IMR-90 (cell line): Measurements from ENCODE around the gene CRYBB1. TPM values are rescaled to one million over a fixed set of nuclear protein-coding genes. Genes with fewer than 3 reads are reported as not detected.

Experiments used
- ATAC-seq: fragments of 200-7000 bp; cut with Tn5 transposase; 2 replicates; pipeline ENCODE4 v1.9.1; 2020; ENCODE audit warnings: low read depth, mild to moderate bottlenecking, moderate library complexity
- BruUV-seq: library from RNA; stranded (reverse); fragments of 400-500 nt; replicated peaks from 2 replicates; lab custom pipeline; 2021; lab: Mats Ljungman, UMichigan
- CTCF ChIA-PET: fragments of 300-600 bp; formaldehyde crosslinking; extraction: SDS; loops from one replicate; lab custom pipeline; 2021; ENCODE audit warnings: antibody characterized with exemption; lab: Yijun Ruan, JAX
- POLR2A ChIA-PET: fragments of 300-600 bp; sonication (Branson Sonifier 250); formaldehyde crosslinking; loops from one replicate; lab custom pipeline; 2022; ENCODE audit warnings: antibody characterized with exemption; ENCODE audit not compliant: unreplicated experiment; lab: Charles Lee
- DNase-seq: peaks from one replicate; pipeline ENCODE4 v3.0.0; 2013
- H2AFZ ChIP-seq: replicated peaks from 2 replicates; pipeline ENCODE3; 2013; ENCODE audit warnings: low read length, mild to moderate bottlenecking; ENCODE audit not compliant: poor library complexity
- H2AK5ac ChIP-seq: 2 replicates; pipeline ENCODE4 v1.6.1; 2013; ENCODE audit warnings: low read depth, low read length, inconsistent platforms
- H2AK9ac ChIP-seq: replicated peaks from 2 replicates; pipeline ENCODE3; 2013; ENCODE audit warnings: mild to moderate bottlenecking, low read depth, low read length, moderate library complexity; ENCODE audit not compliant: poor library complexity
- H2BK120ac ChIP-seq: 2 replicates; pipeline ENCODE4 v1.6.1; 2013; ENCODE audit warnings: low read depth, low read length, inconsistent platforms
- H2BK15ac ChIP-seq: 3 replicates; pipeline ENCODE4 v1.6.1; 2013; ENCODE audit warnings: low read depth, low read length, inconsistent platforms
- H2BK20ac ChIP-seq: 2 replicates; pipeline ENCODE4 v1.6.1; 2013; ENCODE audit warnings: low read depth, mild to moderate bottlenecking, inconsistent platforms, low read length, moderate library complexity
- H2BK5ac ChIP-seq: 2 replicates; pipeline ENCODE4 v1.6.1; 2013; ENCODE audit warnings: mild to moderate bottlenecking, low read depth, low read length, inconsistent platforms; ENCODE audit not compliant: poor library complexity, severe bottlenecking
- H3K14ac ChIP-seq: replicated peaks from 2 replicates; pipeline ENCODE4 v1.6.1; 2013; ENCODE audit warnings: low read depth, low read length, inconsistent platforms
- H3K18ac ChIP-seq: 2 replicates; pipeline ENCODE4 v1.6.1; 2013; ENCODE audit warnings: low read depth, low read length, control low read depth
- H3K23ac ChIP-seq: 2 replicates; pipeline ENCODE4 v1.6.1; 2013; ENCODE audit warnings: low read depth, low read length, inconsistent platforms
- H3K27ac ChIP-seq: 2 replicates; pipeline ENCODE4 v1.5.1; 2013; ENCODE audit warnings: mild to moderate bottlenecking, control low read depth, low read length; ENCODE audit not compliant: insufficient read depth
- H3K27me3 ChIP-seq: 2 replicates; pipeline ENCODE4 v1.6.1; 2013; ENCODE audit warnings: low read length; ENCODE audit not compliant: control insufficient read depth, insufficient read depth
- H3K36me3 ChIP-seq: 2 replicates; pipeline ENCODE4 v1.6.1; 2013; ENCODE audit warnings: low read length, mixed read lengths; ENCODE audit not compliant: control insufficient read depth, insufficient read depth
- H3K4ac ChIP-seq: 2 replicates; pipeline ENCODE4 v1.6.1; 2013; ENCODE audit warnings: low read depth, low read length, inconsistent platforms
- H3K4me1 ChIP-seq: 2 replicates; pipeline ENCODE4 v1.6.1; 2013; ENCODE audit warnings: low read length, mixed read lengths; ENCODE audit not compliant: control insufficient read depth, insufficient read depth
- H3K4me2 ChIP-seq: 2 replicates; pipeline ENCODE4 v1.6.1; 2013; ENCODE audit warnings: low read depth, mild to moderate bottlenecking, control low read depth, low read length, moderate library complexity
- H3K4me3 ChIP-seq: 2 replicates; pipeline ENCODE4 v1.5.1; 2013; ENCODE audit warnings: low read depth, mild to moderate bottlenecking, control low read depth, low read length, moderate library complexity; ENCODE audit not compliant: insufficient read depth
- H3K56ac ChIP-seq: 2 replicates; pipeline ENCODE4 v1.6.1; 2013; ENCODE audit warnings: low read length, inconsistent platforms; ENCODE audit not compliant: insufficient read depth; ENCODE audit errors: extremely low read depth
- H3K79me1 ChIP-seq, 2 experiments: 2 replicates each; pipeline ENCODE4 v1.6.1; 2013; ENCODE audit warnings: low read length in 2 of 2, inconsistent platforms in 1 of 2, low read depth in 1 of 2
- H3K9ac ChIP-seq: 2 replicates; pipeline ENCODE4 v1.6.1; 2013; ENCODE audit warnings: low read depth, low read length, control low read depth
- H3K9me1 ChIP-seq: 2 replicates; pipeline ENCODE4 v1.6.1; 2013; ENCODE audit warnings: low read length, inconsistent platforms; ENCODE audit not compliant: insufficient read depth
- H3K9me3 ChIP-seq: 2 replicates; pipeline ENCODE4 v1.6.1; 2013; ENCODE audit warnings: low read length; ENCODE audit not compliant: control insufficient read depth, insufficient read depth
- H4K20me1 ChIP-seq: 2 replicates; pipeline ENCODE4 v1.6.1; 2013; ENCODE audit warnings: low read length, inconsistent platforms; ENCODE audit not compliant: insufficient read depth
- H4K5ac ChIP-seq: 2 replicates; pipeline ENCODE4 v1.6.1; 2013; ENCODE audit warnings: mild to moderate bottlenecking, low read depth, low read length, control low read depth
- H4K8ac ChIP-seq, 2 experiments: 2 replicates each; pipeline ENCODE4 v1.6.1; 2013; ENCODE audit warnings: low read depth in 2 of 2, low read length in 2 of 2, control low read depth in 1 of 2, inconsistent platforms in 1 of 2
- H4K91ac ChIP-seq: 2 replicates; pipeline ENCODE4 v1.6.1; 2013; ENCODE audit warnings: low read depth, low read length, inconsistent platforms; ENCODE audit not compliant: insufficient read depth
- BHLHE40 ChIP-seq: fragments of 150-350 bp; IDR thresholded peaks from 2 replicates; pipeline ENCODE4 v1.6.1; 2016; ENCODE audit warnings: mild to moderate bottlenecking, low read depth, low read length
- CEBPB ChIP-seq: IDR thresholded peaks from 2 replicates; pipeline ENCODE4 v1.6.1; 2012; ENCODE audit warnings: low read depth, low read length, improper control_type of control experiment
- CHD1 ChIP-seq: IDR thresholded peaks from 2 replicates; pipeline ENCODE4 v1.6.1; 2012; ENCODE audit warnings: low read depth, low read length, improper control_type of control experiment
- FOS ChIP-seq: fragments of 150-350 bp; IDR thresholded peaks from 2 replicates; pipeline ENCODE4 v1.6.1; 2016; ENCODE audit warnings: low read depth, low read length
- MAFK ChIP-seq: IDR thresholded peaks from 2 replicates; pipeline ENCODE4 v1.6.1; 2012; ENCODE audit warnings: low read depth, low read length, improper control_type of control experiment
- MAZ ChIP-seq: IDR thresholded peaks from 2 replicates; pipeline ENCODE4 v1.6.1; 2012; ENCODE audit warnings: low read depth, mild to moderate bottlenecking, low read length, improper control_type of control experiment, moderate library complexity, borderline replicate concordance
- MXI1 ChIP-seq: IDR thresholded peaks from 2 replicates; pipeline ENCODE4 v1.6.1; 2012; ENCODE audit warnings: low read depth, mild to moderate bottlenecking, low read length, moderate library complexity, borderline replicate concordance
- NFE2L2 ChIP-seq: fragments of 150-350 bp; IDR thresholded peaks from 2 replicates; pipeline ENCODE4 v1.6.1; 2016; ENCODE audit warnings: low read depth, mild to moderate bottlenecking, low read length
- POLR2A ChIP-seq: IDR thresholded peaks from 2 replicates; pipeline ENCODE4 v1.6.1; 2012; ENCODE audit warnings: mild to moderate bottlenecking, low read depth, low read length
- RAD21 ChIP-seq: IDR thresholded peaks from 2 replicates; pipeline ENCODE4 v1.6.1; 2012; ENCODE audit warnings: low read length, improper control_type of control experiment
- RCOR1 ChIP-seq: IDR thresholded peaks from 2 replicates; pipeline ENCODE4 v1.6.1; 2012; ENCODE audit warnings: mild to moderate bottlenecking, low read length, improper control_type of control experiment; ENCODE audit not compliant: insufficient replicate concordance
- RFX5 ChIP-seq: IDR thresholded peaks from 2 replicates; pipeline ENCODE4 v1.8.0; 2012; ENCODE audit warnings: low read depth, mild to moderate bottlenecking, low read length, moderate library complexity
- SMC3 ChIP-seq: fragments of 150-350 bp; IDR thresholded peaks from 2 replicates; pipeline ENCODE4 v1.6.1; 2016; ENCODE audit warnings: low read depth, mild to moderate bottlenecking, antibody characterized with exemption, low read length, moderate library complexity
- WGBS, 2 experiments: methylation state at CpG; one replicate each; pipeline versions ENCODE4 v1.1.5 to v1.1.7; 2013; ENCODE audit warnings: missing lambda C conversion rate in 2 of 2; ENCODE audit not compliant: insufficient read length in 1 of 2; ENCODE audit errors: extremely low coverage in 2 of 2; 5-methylcytosine and 5-hydroxymethylcytosine counted together
- dilution Hi-C: fragments of 300-500 bp; cut with HindIII; formaldehyde crosslinking; loops from one replicate; pipeline ENCODE4 v1.14.3; 2018; ENCODE audit warnings: low sequenced_read_pairs; ENCODE audit not compliant: unreplicated experiment
- in situ Hi-C: fragments of 300-500 bp; cut with MboI; formaldehyde crosslinking; loops from 3 replicates; pipeline ENCODE4 v1.14.3; 2019; ENCODE audit warnings: low sequenced_read_pairs, inconsistent platforms, mixed read lengths
- intact Hi-C: fragments of 100-400 bp; cut with micrococcal nuclease; formaldehyde crosslinking; loops from 2 replicates; pipeline ENCODE4 v1.10.0; 2022
- polyA plus RNA-seq, 3 experiments: library from polyadenylated mRNA; depleted of rRNA; stranded (reverse); fragments of >200 nt; gene quantifications; 2 replicates each; pipeline ENCODE4 v1.2.3, GENCODE V29; 2012; ENCODE audit warnings: low replicate concordance in 1 of 3
- total RNA-seq: library from RNA; depleted of rRNA; stranded (reverse); fragments of >200 nt; gene quantifications from 2 replicates; pipeline ENCODE4 v1.2.3, GENCODE V29; 2012
- TF ChIP-seq, protein P1 (sequence below): conservative IDR thresholded peaks from 2 replicates; pipeline ENCODE4 v1.5.1; 2012; ENCODE audit warnings: mild to moderate bottlenecking, low read depth, low read length, improper control_type of control experiment
- TF ChIP-seq, protein P2 (sequence below): fragments of 150-350 bp; IDR thresholded peaks from 2 replicates; pipeline ENCODE4 v1.6.1; 2017; ENCODE audit warnings: mild to moderate bottlenecking, antibody characterized with exemption, low read length, low read depth
- TF ChIP-seq, protein P3 (sequence below): fragments of 150-350 bp; IDR thresholded peaks from 2 replicates; pipeline ENCODE4 v1.6.1; 2016; ENCODE audit warnings: low read depth, mild to moderate bottlenecking, low read length, moderate library complexity, borderline replicate concordance

CRYBB1 gene
- total and polyA plus RNA-seq, 2 of the 4 experiments (the other 2 are of a cell fraction), result not detected

DNA sequence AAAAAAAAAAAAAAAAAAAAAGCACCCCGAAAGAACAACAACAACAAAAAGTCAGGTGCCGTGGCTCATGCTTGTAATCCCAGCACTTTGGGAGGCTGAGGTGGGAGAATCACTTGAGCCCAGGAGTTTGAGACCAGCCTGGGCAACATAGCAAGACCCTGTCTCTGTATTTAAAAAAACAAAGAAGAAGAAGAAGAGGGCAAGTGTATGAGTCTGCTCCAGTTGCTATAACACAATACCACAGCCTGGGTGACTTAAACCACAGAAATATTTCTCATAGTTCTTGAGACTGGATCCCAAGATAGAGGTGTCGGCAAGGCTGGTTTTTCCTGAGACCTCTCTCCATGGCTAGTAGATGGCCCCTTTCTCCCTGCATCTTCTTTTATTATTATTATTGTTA lies 16.4 kb upstream of the CRYBB1 start:
- no peak overlapping the region for H2BK5ac ChIP-seq
- in situ Hi-C loops, result no loop called here
- H3K4me3 ChIP-seq, result no peak overlapping the region
- no peaks in the 10 kb centered on the region for H3K4me1 ChIP-seq
- H3K56ac ChIP-seq, result no peak overlapping the region
- H3K9me3 ChIP-seq, result no peaks in the 10 kb centered on the region
- intact Hi-C loops, result no loop called here
- H3K4ac ChIP-seq, result no peak overlapping the region
- DNase-seq, result no peak
- no peak overlapping the region for H3K9ac ChIP-seq
- no peak overlapping the region for H4K5ac ChIP-seq
- no peak overlapping the region for H2AFZ ChIP-seq
- H3K9me1 ChIP-seq, result no peaks in the 10 kb centered on the region
- H2BK15ac ChIP-seq, result no peak overlapping the region
- H3K23ac ChIP-seq, result no peak overlapping the region
- no peak overlapping the region for H2BK20ac ChIP-seq
- POLR2A ChIA-PET, result no interaction called here
- dilution Hi-C loops, result no loop called here
- no TSS peak for BruUV-seq
- no peak overlapping the region for H4K8ac ChIP-seq
- H2AK5ac ChIP-seq, result no peak overlapping the region
- TF ChIP-seq MXI1 (no peak), NFE2L2 (no peak), CHD1 (no peak), MAFK (no peak), RAD21 (no peak), SMC3 (no peak), RFX5 (no peak), FOS (no peak), MAZ (no peak), BHLHE40 (no peak), RCOR1 (no peak), POLR2A (no peak), CEBPB (no peak)
- TF ChIP-seq, protein P1, sequence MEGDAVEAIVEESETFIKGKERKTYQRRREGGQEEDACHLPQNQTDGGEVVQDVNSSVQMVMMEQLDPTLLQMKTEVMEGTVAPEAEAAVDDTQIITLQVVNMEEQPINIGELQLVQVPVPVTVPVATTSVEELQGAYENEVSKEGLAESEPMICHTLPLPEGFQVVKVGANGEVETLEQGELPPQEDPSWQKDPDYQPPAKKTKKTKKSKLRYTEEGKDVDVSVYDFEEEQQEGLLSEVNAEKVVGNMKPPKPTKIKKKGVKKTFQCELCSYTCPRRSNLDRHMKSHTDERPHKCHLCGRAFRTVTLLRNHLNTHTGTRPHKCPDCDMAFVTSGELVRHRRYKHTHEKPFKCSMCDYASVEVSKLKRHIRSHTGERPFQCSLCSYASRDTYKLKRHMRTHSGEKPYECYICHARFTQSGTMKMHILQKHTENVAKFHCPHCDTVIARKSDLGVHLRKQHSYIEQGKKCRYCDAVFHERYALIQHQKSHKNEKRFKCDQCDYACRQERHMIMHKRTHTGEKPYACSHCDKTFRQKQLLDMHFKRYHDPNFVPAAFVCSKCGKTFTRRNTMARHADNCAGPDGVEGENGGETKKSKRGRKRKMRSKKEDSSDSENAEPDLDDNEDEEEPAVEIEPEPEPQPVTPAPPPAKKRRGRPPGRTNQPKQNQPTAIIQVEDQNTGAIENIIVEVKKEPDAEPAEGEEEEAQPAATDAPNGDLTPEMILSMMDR, result no peak
- TF ChIP-seq, protein P2, sequence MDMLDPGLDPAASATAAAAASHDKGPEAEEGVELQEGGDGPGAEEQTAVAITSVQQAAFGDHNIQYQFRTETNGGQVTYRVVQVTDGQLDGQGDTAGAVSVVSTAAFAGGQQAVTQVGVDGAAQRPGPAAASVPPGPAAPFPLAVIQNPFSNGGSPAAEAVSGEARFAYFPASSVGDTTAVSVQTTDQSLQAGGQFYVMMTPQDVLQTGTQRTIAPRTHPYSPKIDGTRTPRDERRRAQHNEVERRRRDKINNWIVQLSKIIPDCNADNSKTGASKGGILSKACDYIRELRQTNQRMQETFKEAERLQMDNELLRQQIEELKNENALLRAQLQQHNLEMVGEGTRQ, result no peak
- TF ChIP-seq, protein P3, sequence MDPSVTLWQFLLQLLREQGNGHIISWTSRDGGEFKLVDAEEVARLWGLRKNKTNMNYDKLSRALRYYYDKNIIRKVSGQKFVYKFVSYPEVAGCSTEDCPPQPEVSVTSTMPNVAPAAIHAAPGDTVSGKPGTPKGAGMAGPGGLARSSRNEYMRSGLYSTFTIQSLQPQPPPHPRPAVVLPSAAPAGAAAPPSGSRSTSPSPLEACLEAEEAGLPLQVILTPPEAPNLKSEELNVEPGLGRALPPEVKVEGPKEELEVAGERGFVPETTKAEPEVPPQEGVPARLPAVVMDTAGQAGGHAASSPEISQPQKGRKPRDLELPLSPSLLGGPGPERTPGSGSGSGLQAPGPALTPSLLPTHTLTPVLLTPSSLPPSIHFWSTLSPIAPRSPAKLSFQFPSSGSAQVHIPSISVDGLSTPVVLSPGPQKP, result no peak
- CTCF ChIA-PET, result no interaction called here
- no peak overlapping the region for H3K14ac ChIP-seq
- no peak overlapping the region for H3K4me2 ChIP-seq
- H3K27ac ChIP-seq, result no peak overlapping the region
- no CpG with 5 or more reads among the region's 3 CpGs for WGBS, 2 experiments
- no peak overlapping the region for H2BK120ac ChIP-seq
- no peak overlapping the region for H2AK9ac ChIP-seq
- H3K36me3 ChIP-seq, result no peaks in the 10 kb centered on the region
- H4K20me1 ChIP-seq, result no peaks in the 10 kb centered on the region
- no peaks in the 10 kb centered on the region for H3K79me1 ChIP-seq
- H3K27me3 ChIP-seq, result peaks cover 16% of the 10 kb centered on the region
- H4K91ac ChIP-seq, result no peak overlapping the region
- H3K18ac ChIP-seq, result no peak overlapping the region
- ATAC-seq, result no peak
